DMS114 treated with DMSO at 0.1 percent for 48 hours (cell line): ENCODE data around the gene ZNF546.
A peak's percentile ranks its signal among the peaks of the same experiment; 100 is the strongest.
"Not testable (repeated sequence)": the region's sequence is repeated elsewhere in the genome, so short reads cannot be mapped to it uniquely, and the experiment has no call there.

ENCODE experiments used
- DNase-seq: peaks from one replicate; lab custom pipeline; 2025; ENCODE audit not compliant: unreplicated experiment; lab: John Stamatoyannopoulos, UW

ZNF546 gene

GRCh38 chr19:39983695-39984300, 13.1 kb upstream of the ZNF546 start:
- DNase-seq = no peak

- no peak for DNase-seq
Measured at GRCh38 chr19:39986643-39987042, 10.2 kb upstream of the ZNF546 start.

GRCh38 chr19:39987167-39987566, 9.7 kb upstream of the ZNF546 start:
- DNase-seq = no peak

- no peak for DNase-seq
Measured at GRCh38 chr19:39987596-39987995, 9.3 kb upstream of the ZNF546 start.

GRCh38 chr19:39993605-39994004, 3.3 kb upstream of the ZNF546 start:
- no peak for DNase-seq

- DNase-seq = no peak
Measured at GRCh38 chr19:39994361-39994760, 2.5 kb upstream of the ZNF546 start.

GRCh38 chr19:39995794-39996193, 1.1 kb upstream of the ZNF546 start:
- DNase-seq = no peak

GRCh38 chr19:39996218-39996810, 546 bp upstream of the ZNF546 start:
- peak; percentile 38 for DNase-seq

- no peak for DNase-seq
Measured at GRCh38 chr19:39997638-39998216, 867 bp downstream of the ZNF546 start.

GRCh38 chr19:39998501-39998900, 1.6 kb downstream of the ZNF546 start:
- no peak for DNase-seq

GRCh38 chr19:40005691-40006272, 8.9 kb downstream of the ZNF546 start:
- DNase-seq = no peak

GRCh38 chr19:40006273-40006691, 9.4 kb downstream of the ZNF546 start:
- DNase-seq = no peak

GRCh38 chr19:40009674-40010073, 12.8 kb downstream of the ZNF546 start:
- DNase-seq = no peak

- DNase-seq = no peak
Measured at GRCh38 chr19:40013991-40014390, 17.1 kb downstream of the ZNF546 start.

- no peak for DNase-seq
Measured at GRCh38 chr19:40023969-40024368, 27.1 kb downstream of the ZNF546 start.

- no peak for DNase-seq
Measured at GRCh38 chr19:40025938-40026596, 29.2 kb downstream of the ZNF546 start.

GRCh38 chr19:40026597-40026970, 29.7 kb downstream of the ZNF546 start:
- no peak for DNase-seq

- DNase-seq = no peak
Measured at GRCh38 chr19:40033989-40034560, 37.2 kb downstream of the ZNF546 start.

GRCh38 chr19:40035996-40036395, 39.1 kb downstream of the ZNF546 start:
- no peak for DNase-seq

- not testable (repeated sequence) for DNase-seq
Measured at GRCh38 chr19:40038047-40038446, 41.2 kb downstream of the ZNF546 start.

- DNase-seq = not testable (repeated sequence)
Measured at GRCh38 chr19:40041718-40042117, 44.9 kb downstream of the ZNF546 start.
